Occipital lobe (tissue), 2 donors: ENCODE measurements around the gene TTLL6. TPM values are rescaled to one million over a fixed set of nuclear protein-coding genes. Genes with fewer than 3 reads are reported as not detected.
"Not testable (repeated sequence)": the region's sequence is repeated elsewhere in the genome, so short reads cannot be mapped to it uniquely, and the experiment has no call there.

Experiments used
- DNase-seq: peaks from one replicate; lab custom pipeline; 2025; lab: John Stamatoyannopoulos, UW
- total RNA-seq: library from RNA; depleted of rRNA; stranded (reverse); fragments of >200 nt; gene quantifications from one replicate; pipeline ENCODE4 v1.2.3, GENCODE V29; 2014

The TTLL6 gene
- total RNA-seq, 1 donor from 2014 or later = 0.16 TPM

- no peak for DNase-seq
Observed at GRCh38 chr17:48815311-48815710, 1.7 kb downstream of the TTLL6 start.

- DNase-seq = no peak
Observed at GRCh38 chr17:48814504-48814903, 2.5 kb downstream of the TTLL6 start.

GRCh38 chr17:48812001-48812400, 5.0 kb downstream of the TTLL6 start:
- DNase-seq = no peak

GRCh38 chr17:48809182-48809581, 7.8 kb downstream of the TTLL6 start:
- DNase-seq = no peak

- DNase-seq = peak; percentile 17
Observed at GRCh38 chr17:48804936-48805411, 12.1 kb downstream of the TTLL6 start.

GRCh38 chr17:48800626-48801217, 16.3 kb downstream of the TTLL6 start:
- DNase-seq = no peak

- no peak for DNase-seq
Observed at GRCh38 chr17:48799069-48799723, 17.8 kb downstream of the TTLL6 start.

- not testable (repeated sequence) for DNase-seq
Observed at GRCh38 chr17:48796163-48796522, 20.9 kb downstream of the TTLL6 start.

- no peak for DNase-seq
Observed at GRCh38 chr17:48795444-48796162, 21.4 kb downstream of the TTLL6 start.

GRCh38 chr17:48792033-48792798, 24.8 kb downstream of the TTLL6 start:
- no peak for DNase-seq

GRCh38 chr17:48791128-48792032, 25.6 kb downstream of the TTLL6 start:
- DNase-seq = no peak

- DNase-seq = no peak
Observed at GRCh38 chr17:48790607-48791127, 26.4 kb downstream of the TTLL6 start.

- no peak for DNase-seq
Observed at GRCh38 chr17:48787828-48788227, 29.2 kb downstream of the TTLL6 start.

GRCh38 chr17:48779421-48779820, 37.6 kb downstream of the TTLL6 start:
- no peak for DNase-seq

GRCh38 chr17:48776602-48777001, 40.4 kb downstream of the TTLL6 start:
- no peak for DNase-seq

- DNase-seq = no peak
Observed at GRCh38 chr17:48773245-48773644, 43.8 kb downstream of the TTLL6 start.

- no peak for DNase-seq
Observed at GRCh38 chr17:48770954-48771353, 46.1 kb downstream of the TTLL6 start.

GRCh38 chr17:48769009-48769675, 47.9 kb downstream of the TTLL6 start:
- no peak for DNase-seq

GRCh38 chr17:48767263-48767774, 49.7 kb downstream of the TTLL6 start:
- no peak for DNase-seq

- no peak for DNase-seq
Observed at GRCh38 chr17:48761114-48761513, 55.9 kb downstream of the TTLL6 start.
